GM19397 (cell line): ENCODE measurements around the gene CD33.

Source experiments
- ATAC-seq: cut with Tn5 transposase; IDR thresholded peaks from one replicate; pipeline ENCODE4 v1.9.1; 2021; ENCODE audit warnings: mild to moderate bottlenecking, moderate library complexity; ENCODE audit not compliant: unreplicated experiment

CD33 gene

DNA sequence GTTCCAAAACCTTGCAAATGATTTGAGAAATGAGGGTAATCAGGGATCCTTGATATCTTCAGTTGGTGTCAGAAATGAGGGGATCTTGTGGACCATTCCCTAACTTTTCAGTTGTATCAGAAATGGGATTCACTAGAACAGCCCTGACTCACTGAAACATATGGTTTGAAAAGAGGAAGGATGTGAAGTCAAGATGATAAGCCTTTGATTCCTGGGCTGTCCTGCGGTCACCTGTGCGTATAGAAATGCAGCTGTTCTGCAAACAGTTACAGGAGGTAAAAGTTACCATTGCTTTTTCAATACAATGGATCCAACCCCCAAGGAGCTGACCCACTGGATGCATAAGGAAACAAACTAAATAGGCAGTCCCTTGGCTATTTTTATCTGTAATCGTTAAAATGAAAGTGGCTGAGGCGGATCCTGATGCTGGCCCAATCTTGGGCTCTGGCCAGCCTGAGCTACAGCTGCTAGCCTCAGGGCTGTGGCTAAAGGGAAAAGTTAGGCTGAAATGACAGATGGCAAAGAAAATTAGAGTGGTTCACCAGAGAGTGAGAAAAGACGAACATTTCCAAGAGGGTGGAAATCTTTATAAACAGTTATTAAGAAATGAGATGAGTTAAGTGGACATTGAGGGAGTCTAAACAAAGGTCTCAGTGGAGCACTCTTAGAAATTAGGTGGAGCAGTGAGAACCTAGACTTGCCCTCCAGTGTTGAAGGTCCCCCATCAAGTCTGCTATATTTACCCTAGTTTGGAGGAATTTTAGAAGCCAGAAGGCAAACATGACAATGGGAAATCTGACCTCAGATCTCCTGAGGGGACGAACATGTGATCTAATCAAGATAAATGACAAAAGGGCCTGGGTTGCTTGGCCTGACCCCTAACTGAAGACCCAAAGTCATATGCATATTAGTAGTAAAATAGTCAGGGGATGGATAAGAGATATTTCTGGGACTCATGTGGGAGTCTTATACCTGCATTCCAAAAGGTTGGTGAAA lies 33.6 kb downstream of the CD33 start:
- no peak for ATAC-seq

DNA sequence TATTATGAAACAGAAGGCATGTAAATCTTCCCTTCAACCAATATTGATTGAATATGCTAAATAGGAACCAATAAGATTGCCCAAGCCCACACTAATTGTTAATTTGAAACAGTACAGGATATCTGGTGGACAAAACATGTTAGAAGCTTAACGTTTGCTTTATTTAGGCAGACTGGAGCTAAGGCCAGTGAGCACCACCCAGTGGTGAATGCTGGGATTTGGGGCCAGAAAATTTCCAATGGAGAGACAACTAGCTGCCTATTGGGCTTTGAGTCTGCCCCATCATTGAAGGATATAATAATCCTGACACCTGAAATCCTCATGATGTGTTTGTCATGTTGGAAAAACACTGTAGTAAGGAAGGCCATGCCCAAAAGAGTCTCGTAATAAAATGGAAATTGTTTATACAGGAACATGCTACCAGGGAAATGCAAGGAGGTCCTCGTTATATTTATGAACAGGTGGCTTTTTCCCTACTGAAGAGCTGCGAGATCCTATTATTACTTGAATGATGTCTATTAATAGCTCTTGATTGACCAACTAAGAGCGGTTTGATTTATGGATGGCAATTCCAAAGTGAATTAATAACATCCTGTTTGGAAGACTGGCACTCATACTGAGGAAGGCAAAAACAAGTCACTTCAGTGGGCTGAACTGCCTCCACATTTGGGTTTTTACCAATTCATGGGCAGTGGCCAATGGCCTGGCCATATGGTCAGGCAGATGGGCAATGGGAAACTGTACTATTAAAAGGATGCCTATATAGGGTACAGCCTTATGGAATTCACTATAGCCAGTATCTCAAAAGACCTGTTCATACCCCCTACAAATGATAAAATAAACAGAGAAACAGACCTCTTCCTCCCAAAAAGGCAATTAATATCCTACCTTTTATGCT lies 34.7 kb downstream of the CD33 start:
- ATAC-seq, result no peak

DNA sequence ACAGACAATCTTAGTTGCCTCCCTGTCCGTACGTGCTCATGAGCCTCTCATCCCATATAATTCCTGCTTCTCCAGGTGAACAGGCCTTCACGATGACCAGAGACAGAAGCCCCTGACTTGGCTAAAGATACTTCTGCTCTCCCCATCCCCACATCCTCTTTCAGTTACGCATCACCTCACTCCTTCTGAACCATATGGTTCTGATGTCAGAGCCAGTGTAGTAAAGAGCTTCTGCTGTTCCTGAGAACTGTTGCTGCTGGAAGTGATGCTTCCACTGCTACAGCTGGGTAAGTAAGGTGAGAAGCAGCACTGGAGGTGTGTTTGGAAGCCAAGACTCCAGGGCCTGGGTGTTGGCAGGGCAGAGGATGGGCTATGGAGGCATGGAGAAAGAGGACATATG lies 38.9 kb downstream of the CD33 start:
- no peak for ATAC-seq

DNA sequence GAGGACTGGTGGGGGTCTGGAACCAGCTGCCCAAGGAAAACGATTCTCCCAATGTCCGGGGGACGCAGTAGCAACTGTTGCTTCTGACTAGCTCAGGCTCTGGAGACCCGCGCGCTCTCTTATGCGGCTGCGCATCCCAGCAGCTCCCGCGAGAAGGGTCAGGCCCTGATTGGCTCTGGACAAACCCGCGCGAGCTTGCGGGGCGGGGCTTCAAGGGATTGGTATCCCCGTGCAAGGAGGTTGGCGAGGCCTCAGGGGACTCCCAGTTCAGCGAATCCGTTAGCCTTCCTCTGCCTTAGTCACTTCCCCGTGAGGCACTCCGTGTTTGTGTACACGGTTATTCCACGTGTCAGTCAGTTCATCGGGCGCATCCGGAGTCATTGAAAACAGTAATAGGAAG lies 46.2 kb downstream of the CD33 start:
- ATAC-seq, result no peak

DNA sequence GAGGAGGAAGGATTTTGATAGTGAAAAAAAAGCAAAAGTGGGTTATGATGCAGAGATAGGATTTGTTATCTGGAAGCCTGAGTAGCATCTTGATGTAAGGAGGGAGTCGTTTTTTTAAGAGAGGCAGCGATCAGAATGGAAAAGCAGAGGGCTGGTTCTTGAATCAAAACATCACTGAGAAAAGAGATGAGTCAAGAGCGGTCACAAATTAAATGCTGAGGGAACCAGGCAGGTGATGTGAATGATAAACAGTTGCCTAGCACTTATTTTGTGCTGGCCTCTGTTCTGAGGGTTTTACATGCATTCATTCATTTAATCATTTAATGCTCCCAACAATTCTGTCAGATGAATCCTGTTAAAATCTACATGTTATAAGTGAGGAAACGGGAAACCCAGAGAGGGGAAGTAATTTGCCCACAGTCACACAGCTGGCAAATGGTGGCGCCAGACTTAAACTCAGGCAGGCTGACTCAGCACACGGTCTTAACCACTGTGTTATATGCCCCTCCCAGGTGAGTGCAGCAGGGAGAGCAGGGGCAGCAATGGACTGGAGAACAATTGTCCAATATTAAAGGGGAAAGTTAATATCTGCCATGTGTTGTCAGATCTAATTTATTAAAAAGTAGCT lies 47.4 kb downstream of the CD33 start:
- ATAC-seq, result no peak

DNA sequence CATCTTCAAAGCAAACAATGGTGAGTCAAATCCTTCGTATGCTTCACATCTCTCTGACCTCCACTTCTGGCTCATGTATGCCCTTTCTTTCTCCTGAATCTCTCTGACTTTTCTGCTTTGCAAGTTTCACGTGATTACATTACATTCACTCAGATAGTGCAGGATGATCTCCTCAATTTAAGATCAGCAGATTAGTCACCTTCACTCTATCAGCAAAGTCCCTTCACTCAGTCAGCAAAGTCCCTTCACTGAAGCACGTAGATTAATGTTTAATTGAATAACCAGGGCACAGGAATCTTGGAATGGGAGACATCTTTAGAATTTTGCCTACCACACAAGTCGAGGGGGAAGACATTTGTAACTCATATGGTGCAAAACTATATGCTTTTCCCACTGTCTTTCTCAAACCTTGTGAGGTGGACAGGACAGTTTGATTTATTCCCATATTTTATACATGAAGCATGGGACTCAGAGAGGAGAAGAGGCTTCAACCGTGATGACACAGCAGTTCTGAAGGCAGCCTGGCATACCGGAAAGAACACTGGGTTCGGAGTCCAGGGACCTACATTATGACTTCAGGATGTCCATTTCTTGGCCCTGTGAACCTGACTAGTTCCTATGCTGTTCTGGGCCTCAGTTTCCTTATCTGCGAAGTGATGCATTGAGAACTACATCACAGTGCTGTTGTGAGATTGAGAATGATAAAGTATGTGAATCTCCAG lies 49.3 kb downstream of the CD33 start:
- no peak for ATAC-seq

DNA sequence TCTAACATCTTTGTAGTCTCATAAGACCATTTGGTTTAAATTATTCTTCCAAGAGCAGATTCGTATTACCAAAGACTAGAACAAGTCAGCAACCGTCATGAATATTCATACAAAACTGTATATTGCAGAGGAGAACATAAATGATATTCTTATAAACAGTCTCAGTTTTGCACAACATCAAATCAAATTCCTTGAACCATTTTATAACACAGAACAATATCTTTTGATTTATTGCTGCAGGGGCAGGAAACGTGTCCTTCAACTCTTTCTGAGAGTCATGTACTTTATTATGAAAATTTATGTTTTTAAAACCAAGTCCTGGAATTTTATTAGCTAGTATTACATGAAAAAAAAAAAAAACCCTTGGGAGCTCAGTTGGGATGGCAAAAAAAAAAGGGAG lies 52.2 kb downstream of the CD33 start:
- no peak for ATAC-seq

DNA sequence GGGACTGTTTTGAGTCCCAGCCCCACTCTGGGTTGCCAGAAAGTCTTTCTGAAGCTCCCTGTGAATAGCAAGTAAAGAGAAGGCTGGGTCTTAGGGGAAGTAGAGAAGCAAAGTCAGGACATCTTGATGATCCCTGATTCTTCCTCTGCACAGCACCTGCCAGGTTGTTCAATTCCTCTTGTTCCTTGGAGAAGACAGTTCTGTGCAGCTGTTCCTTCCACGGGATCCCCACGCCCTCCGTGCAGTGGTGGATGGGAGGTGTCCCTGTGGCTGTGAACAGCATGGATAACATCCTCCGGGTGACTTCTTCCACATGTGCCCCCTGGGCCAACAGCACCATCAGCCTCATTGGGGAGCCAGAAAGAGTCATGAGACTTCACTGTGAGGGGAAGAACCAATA lies 57.5 kb downstream of the CD33 start:
- ATAC-seq, result no peak

DNA sequence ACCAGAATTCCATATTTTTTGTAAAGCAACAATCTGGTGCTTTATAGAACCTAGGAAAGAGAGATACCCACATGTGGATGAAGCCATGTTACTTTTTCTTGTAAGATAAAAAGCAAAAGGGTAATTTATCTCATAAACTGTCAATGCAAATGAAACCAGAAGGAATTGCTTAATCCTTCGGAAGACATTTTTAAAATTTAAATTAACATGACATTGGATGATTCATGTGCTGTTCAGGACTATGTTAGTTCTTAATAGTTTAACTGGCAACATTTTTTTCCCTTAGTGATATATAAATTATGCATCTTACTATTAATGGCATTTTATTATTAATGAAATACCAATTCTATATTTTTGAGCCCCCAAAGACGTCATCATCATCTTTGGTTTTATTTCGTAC lies 60.8 kb downstream of the CD33 start:
- ATAC-seq, result no peak
